ENCODE measurements around the gene HAND2.

Gene HAND2

DNA sequence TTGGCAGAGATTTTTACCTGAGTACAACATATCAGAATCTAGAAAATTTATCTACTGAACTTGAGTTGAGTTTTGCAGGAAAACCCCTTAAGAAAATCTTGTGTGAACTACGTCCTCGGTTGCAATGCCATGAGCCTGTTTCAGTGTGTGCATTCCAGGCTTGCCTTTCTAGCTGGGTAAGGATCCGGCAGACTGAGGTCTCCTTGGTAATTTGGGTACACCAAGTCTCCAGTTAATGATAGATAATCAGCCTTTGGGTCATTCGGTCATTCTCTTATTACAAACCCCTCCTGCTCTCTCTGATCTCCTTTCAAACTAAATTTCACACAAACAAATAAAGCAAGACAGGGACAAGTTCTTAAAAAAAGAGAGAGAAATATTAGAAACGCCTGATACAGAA lies 5.9 kb upstream of the HAND2 start:
- DNase-seq (ENCODE audit: low read depth in 2 of 2), result no peak

DNA sequence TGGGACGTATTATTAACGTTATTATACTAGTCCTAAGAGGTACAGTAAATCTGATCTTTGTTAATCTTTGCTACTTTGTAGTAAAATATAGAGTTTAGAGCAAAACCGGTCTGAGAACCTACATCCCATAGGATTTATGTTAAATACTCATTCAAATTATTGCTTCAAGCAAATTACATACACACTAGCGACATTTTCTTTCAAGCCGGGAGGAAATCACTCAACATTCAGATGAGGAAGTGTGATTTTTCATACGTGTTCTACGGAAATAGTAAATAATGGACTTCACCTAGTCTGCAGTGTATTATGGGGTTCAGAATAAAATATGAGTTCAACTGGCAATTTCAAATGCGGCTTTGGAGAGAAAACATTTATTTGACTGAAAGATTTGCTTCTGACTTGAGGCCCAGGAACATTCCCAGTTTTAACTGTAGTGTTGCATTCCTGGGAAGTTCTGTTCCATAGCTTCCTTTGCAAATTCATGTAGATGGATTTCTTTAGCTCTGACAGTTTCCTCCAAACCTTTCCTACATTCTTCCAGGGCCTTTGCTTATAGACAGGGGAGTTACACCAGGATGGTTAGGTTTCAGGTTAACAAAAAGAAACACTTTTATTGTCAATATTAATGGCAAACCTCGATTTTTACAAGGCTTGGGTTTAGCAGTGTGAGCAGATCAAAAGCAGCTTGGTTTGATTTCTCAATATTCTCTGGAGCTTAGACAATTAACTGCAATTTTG lies 5.3 kb upstream of the HAND2 start:
- DNase-seq (ENCODE audit: low read depth in 2 of 2), result no peak

DNA sequence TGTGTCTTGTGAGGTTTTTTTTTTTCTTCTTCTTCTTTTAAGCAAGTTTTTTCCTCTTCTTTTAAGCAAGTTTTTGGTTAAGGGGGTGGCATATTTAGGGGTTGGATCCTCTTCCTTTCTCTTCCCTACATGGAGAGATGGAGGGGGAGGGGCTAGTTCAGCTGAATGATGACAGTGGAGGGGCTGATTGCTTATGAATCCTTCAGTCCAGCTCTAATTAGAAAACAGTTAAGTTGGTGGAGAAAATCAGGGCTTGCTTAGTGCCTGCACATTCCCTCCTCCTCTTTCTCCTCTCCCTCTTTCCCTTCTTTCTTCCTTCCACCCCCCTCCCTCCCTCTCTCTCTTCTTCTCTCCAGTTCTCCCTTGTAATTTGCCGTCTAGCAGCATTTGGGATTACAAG lies 4.4 kb upstream of the HAND2 start:
- no peak for DNase-seq (ENCODE audit: low read depth in 2 of 2)

DNA sequence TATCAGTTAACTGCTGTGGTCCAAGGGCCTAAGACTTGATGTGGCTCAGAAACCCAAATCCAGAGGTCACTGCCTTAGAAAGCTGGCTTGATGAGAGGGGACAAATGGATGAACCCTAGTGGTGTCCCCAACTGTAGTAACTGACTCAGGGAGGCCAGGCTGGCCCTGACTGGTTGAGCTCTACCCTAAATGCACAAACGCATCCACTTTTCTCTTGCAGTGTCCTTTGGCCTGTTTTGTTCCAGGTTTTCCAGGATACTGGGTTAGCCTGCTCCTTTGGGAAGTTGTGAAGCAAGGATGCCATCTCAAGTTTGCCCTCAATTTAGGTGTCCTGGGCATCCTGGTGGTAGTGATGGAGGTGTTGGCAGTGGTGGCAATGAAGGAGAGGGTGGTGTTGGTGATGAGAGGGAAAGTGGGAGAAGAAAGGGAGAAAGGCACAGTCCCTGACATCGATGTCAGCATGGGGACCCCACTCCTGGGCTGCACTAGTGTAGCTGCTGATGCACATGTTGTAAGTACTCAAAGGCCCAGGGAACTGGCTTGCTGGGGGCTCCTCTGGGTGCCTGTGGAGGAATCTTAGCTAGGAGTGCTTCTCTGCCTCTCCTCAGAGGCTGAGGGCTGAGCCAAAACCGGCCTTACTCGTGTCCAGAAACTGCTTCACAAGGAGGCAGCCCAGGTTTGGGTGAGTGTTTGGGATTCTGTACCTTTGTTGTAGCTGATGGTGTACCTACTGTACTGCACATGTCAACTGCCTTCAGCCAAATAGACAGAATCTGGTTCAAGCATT lies 2.9 kb upstream of the HAND2 start:
- no peak for DNase-seq (ENCODE audit: low read depth in 2 of 2)

DNA sequence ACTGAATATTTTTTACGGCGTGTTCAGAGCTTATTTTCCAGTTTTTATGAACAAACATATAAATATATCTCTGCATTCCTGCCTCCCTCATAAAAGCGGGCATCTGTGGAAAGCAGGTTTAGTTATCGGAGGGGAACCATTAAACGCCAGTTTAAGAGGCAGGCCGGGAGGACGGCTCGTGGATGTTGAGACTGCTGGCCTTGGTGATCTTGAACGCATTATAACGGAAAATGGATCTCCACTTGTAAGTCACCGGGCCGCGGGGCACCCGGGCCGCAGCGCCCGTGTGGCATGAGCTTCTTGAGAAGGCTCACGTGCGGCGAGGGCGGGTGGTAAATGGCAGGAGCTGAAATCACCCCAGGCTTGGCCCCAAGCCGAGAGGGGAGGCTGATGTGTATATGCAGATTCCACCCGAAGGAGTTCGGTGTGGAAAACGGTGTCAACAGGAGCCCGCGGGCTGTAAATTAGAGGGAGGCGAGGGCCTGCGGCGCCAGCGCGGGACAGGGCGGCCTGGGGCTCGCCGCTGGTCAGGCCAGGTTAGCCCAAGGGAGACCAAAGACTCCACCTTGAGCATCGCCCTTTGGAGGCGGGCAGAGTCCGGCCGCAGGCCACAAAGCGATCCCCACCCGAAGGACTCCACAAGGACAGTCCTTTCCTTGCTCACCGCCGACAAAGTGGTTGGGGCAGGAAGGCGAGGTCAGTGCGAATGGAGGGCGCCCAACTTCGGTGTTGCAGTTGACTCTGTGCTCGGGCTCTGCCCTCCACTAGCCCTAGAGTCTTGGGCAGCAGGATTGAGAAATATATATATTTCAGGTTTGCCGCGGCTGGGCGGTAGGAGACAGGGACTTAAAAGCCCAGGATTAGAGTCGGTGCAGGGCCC lies 1.3 kb upstream of the HAND2 start:
- DNase-seq (ENCODE audit: low read depth in 2 of 2), result no peak

DNA sequence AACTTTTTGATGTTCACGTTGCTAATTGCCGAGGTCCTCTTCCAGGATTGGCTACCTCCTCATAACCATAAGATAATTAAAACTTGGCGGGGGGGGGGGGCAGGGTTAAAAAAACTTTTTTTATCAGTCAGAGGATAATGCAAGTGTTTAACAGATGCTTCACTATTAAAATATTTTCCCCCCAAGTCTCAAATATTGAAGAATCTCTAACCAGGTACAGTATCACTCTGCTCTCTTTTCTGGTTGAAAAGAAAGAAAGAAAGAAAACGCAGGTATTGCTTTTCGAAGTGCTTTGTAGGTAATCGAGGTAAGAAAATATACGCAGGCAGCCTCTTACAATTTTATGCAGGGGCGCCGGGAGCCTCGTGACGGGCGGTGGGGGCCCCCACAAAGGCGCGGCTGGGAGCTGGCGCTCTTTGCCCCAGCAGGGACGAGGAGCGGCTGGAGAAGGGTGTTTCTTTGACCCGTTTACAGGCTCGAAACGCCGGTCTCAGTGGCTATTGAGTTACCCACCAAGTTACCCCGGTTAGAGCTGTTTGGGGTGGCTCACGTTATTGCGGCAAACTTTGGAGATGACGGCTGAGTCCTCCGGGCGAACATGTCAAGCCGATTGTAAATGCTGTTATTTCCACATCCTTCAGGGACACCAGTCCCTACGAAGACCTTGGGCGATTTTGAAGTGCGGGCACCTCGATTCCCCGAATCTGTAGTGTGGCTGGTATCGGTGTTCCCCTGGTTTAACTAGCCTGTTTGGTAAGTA lies 477 bp upstream of the HAND2 start:
- DNase-seq (ENCODE audit: low read depth in 2 of 2), result no peak

DNA sequence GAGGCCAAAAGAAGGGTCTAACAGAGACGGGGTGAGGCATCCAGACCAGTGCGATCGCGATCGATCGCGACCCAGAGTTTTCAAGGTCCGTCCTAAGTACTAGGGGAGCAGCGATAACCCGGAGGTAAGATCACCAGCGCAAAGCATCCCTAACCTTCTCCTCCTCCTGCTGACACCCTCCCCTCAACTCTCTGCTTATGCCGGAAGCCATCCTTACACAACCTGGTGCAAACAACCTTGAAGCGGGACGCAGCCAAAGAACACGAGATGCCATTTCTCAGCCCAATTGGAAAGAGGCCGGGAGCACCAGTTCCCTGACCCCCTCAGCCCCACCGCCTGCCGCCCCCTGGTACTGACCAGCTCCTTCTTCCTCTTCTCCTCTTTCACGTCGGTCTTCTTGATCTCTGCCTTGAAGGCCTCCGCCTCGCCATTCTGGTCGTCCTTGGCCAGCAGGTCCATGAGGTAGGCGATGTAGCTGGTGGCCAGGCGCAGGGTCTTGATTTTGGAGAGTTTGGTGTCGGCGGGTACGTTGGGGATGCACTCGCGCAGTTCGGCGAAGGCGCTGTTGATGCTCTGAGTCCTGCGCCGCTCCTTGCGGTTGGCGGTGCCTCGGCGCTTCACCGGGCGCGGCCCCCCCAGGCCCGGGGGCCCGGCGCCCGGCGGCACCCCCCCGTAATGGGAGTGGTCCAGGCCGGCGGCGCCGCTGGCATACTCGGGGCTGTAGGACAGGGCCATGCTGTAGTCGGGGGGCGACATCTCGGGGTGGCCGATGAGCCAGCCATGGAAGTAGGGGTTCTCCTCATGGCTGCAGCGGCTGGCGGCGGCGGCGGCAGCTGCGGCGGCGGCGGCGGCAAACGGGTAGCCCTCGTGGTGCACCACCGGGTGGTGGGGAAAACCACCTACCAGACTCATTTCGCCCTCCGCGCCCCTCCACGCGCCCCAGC lies 1.4 kb downstream of the HAND2 start:
- DNase-seq (ENCODE audit: low read depth in 2 of 2), result no peak

DNA sequence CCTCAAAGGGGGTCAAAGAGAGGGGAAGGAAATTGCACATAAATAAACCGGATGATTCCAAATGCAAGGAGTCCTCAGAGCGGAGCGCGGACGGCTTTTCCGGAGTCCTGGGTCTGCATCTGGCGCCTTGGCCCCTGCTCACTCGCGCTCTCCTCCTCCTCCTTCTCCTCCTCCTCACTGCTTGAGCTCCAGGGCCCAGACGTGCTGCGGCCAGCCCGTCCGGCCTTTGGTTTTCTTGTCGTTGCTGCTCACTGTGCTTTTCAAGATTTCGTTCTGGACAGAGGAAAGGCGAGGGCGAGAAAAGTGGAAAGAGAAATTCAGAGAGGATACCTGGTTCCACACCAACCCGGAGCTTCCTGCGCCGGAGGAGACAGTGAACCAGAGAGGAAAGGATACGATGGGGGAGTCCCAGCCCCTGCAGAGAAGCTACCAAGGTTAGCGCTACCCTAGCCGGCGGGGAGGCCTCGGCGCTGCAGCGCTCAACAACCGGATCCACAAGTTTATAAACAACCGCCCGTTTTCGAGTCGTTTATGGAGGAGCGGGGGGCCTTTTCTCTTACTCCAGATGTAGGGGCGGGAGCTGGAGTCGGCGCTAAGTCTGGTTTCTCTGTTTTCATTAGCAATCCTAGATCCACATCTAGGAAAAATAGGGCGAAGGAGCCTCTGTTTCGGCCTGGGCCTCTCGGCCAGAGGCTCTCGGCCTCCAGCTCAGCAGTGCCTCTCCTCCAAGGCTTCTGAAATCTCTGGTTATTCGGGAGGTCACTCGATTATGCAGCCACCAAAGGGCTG lies 2.7 kb downstream of the HAND2 start:
- DNase-seq (ENCODE audit: low read depth in 2 of 2), result no peak

DNA sequence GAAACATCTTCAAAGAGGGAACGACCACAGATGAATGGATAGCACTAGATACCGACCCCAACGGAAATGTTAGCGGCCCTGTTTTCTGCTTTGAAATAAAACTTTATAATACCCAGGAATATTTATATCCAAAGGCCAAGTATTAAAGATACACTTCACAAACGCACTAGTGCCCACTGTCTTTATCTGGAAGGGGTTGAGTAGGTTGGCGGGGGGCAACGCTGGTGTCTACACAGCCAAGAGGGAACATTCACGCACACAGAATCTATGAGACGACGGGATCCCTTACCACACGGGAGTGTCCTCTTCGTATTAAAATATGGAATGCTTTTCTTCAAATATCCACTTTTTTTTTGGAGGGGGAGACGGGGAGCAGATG lies 3.3 kb downstream of the HAND2 start:
- DNase-seq (ENCODE audit: low read depth in 2 of 2), result no peak

DNA sequence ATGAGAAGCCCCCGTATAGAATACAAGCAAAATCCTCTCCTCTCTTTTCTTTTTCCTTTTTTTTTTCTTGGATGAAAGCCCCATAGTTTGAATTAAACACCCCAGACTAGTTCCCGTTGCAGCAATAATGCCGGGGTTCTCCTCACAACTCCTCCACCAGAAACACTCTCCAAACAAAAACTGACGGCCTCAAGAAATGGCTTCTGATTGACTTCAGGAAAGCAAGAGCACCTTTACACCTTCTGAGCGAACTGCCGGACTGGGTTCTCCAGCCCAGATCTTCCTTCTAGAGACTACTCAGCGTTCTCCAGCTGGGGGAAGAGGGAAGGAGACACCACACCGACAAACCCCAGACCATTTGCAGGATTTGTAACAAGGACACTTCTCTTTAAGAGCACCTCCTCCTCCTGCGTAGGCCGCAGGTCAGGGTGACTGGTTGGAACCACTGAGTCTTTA lies 4.0 kb downstream of the HAND2 start:
- no peak for DNase-seq (ENCODE audit: low read depth in 2 of 2)

DNA sequence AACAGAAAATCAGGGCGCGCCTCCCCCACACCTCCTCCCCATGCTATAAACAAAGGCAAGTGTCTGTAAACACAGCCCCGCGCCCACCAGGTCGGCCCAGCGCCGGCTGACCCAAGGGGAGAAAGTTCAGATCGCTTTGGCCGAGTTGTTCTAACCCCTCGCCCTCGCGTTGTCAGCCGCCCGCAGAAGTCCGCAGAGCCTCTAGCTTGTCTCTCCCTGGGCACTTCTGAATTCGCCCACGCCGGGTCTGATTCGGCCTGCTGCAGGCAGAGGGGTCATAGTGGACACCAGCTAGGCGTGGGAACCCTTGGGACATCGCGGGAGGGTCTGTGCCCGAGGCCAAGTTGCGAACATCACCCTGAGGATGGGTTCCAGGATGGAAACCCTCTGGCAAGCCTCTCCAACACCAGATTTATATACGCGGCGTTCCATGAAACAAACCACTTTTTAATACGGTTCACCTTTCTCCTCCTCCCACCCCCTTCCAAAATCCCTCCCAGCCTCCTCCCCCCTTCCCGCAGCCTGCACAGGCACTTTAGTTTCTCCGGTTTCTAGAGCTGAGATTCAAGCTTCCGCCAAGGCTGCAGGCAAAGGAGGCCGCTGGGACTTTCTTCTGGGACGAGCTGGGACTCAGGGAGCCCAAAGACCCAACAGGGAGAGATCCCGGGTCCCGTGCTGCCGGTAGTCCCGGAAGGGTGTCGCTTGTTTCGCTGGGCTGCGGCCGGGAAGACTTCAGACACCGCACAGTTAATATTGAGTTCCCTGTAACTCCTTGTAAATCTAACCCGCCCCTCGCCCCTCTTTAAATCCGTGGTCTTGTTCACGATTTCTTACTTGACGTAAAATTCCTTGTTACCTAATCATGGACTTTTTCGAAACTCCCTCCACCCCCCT lies 4.7 kb downstream of the HAND2 start:
- DNase-seq (ENCODE audit: low read depth in 2 of 2), result no peak

DNA sequence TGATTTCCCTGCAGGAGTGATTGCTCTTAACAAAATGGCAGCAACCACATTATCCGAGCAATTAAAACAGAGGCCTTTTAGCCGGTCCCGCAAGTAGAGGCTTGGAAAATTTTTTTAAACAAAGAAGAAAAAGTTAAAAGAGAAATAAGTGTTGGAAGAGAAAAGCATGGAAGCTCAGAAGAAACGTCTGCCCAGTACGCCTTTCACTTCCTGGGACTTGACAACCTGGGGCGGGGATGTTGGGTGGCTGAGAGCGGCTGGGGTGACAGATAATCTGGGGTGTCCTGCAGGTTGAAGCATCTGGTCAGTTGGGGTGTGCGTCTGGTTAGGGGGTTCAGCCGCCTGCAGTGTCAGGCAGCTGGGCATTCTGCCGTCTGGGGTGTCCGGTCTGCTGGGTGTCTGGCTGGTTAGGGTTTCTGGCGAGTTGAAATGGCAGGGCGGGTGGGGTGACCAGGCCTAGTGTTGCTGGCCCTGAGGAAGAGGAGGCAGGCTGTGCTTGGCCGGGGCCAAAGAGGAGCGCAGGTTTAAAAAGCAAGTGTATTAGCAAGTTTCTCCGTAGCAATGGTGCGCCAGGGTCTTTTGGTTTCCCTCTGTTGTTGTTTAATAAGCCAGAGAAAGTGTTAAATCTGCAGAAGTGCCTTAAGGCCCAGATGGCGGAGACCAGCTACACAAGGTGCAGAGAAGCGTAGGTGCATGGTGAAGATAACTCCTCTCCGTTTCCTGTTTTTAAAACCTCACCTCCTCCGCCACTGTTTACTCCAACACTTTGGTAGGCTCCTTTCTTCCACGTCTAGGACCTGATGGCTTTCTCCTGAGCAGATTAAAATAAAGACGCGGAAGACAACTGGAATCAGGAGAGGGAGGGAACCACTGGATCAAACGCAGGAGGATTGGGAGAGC lies 5.6 kb downstream of the HAND2 start:
- no peak for DNase-seq (ENCODE audit: low read depth in 2 of 2)

DNA sequence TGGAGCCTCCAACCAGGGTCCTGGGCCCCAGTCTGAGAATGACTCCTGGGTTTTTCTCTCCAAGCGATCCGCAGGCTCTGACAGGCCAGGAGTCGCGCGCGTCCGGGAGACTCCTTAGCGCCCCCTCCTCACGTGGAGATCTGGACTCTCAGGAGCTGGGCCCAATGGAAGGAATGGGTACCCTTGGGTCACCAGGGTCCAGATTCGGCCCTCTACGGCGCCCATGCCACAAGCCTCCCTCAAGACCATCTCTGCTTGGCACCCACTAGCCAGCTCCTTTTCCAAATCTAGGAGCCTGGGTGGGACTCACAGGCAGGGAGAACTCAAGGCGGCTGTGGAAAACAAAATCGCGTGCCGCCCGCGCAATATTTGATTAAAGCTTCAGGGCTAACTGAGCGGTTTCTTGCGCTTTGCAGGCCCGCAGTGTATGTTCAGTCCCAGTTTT lies 7.1 kb downstream of the HAND2 start:
- DNase-seq (ENCODE audit: low read depth in 2 of 2), result no peak

DNA sequence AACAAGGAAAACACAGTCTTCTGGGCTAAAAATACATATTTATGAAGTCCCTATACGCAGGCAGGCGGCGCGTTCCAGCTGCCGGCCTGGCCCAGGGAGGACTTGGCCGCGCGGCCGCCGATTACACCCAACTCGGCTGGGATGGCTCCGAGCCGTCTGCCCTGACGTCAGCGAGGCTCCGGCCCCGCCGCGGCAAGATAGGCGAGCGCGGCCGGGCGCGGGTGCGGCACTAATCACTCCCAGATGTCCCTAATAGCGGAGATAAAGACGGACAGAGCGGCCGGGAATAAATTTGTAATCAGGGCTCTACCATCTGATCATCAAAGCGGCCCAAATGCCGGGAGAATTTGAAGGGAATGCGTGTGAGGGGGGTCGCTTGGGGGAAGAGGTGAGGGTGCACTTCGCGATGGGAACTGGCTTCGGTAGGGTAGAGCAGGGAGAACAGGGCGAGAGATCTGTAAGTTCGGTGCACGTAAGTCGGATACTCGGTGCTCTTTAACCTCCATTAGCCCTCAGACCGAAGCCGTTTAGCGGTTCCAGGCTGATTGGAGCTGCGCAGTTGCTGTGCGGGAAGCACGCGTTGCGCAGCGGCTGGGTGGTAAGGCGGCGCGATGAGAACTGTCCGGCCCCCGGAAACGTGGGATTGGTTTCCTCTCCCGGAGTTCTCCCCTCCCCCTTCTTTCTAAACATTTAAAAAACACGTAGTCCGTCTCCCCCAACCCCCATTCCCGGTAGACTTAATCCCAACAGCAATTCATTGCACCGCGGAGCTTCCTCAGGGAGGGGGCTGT lies 7.7 kb downstream of the HAND2 start:
- DNase-seq (ENCODE audit: low read depth in 2 of 2), result no peak

DNA sequence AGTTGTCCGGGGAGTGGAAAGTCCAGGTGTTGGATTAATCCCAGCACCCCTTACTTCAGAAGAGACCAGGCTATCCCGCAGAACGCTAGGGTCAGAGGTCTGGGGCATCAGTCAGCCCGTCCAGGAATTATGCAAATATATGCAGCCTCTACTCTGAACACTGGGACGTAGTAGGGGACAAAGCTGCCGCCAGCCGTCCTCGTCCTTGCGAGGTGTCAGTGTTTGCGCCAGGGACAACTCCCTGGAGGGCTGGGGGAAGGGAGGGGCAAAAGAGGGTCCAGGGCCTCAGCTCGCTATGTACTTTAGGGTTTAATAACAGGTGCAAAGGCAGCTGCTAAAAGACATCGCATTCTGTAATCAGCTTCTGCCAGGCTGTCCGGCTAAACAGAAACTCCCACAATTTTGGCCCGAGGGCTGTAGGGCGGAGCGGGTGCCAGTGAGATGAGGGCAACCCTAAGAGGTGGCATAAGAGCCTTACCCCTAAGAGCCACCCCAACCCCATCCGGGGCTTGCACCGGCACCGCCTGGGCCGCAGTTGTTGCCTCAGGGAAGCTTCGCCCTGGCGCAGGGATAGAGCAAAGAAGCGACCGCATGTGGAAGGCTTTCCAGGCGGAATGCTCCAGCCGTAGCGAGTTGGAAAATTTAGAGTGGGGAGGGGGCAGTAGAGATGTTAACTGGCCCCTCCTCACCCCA lies 8.4 kb downstream of the HAND2 start:
- no peak for DNase-seq (ENCODE audit: low read depth in 2 of 2)

DNA sequence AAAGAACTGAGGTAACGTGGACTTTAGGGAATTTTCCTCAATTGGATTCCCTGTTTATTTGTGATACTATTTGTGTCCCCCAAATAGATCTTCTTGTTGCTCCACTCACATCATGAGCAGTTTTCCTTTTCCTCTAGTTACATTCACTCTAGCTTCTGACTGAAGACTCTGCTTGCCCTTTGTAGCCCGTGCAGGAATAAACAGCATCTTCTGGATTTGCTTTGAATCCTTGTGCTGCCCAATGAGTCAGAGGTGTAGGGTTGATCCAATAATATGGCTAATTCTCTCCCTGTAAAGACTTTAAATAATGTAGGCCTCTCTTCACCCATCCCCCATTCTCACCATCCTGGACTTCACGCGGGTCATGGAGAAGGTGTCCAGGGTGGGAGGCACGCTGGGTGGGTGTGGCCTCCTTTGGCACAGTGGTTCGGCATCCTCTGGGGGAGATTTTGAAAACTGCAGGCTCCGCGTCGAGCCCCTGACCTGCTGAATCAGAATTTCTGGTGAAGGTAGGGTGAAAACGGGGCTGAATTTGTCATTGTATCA lies 9.0 kb downstream of the HAND2 start:
- no peak for DNase-seq (ENCODE audit: low read depth in 2 of 2)
